ENCODE data around the gene DAB1. TPM values are rescaled to one million over a fixed set of nuclear protein-coding genes. Genes with fewer than 3 reads are reported as not detected.

Gene DAB1
- total and polyA plus RNA-seq, 10 of the 15 experiments (the other 5 are each of a cell fraction or from before 2014, with no cell fraction given), result 0.02 to 0.10 (median 0.03) TPM; not detected in 5

GRCh38 chr1:57007472-57007871 is 416.4 kb downstream of the DAB1 start:
- DNase-seq (ENCODE audit: low read depth, low spot score) (no peak), ATAC-seq (no peak), FAIRE-seq (no peak)
- H3K27ac ChIP-seq (ENCODE audit: control insufficient read depth, insufficient read depth), result no peak overlapping the region
- in situ Hi-C loops (cut with MboI) (no loop called here), intact Hi-C loops (cut with micrococcal nuclease; ENCODE audit: unreplicated experiment) (no loop called here)
- H4K20me1 ChIP-seq (ENCODE audit: control insufficient read depth, insufficient read depth), result no peaks in the 10 kb centered on the region
- no peak overlapping the region for H3K4me3 ChIP-seq
- no peak overlapping the region for H3K9ac ChIP-seq (ENCODE audit: control insufficient read depth, insufficient read depth, low read length)
- H3K27me3 ChIP-seq (replicated peaks in 1 of 2; ENCODE audit: control insufficient read depth in 2 of 2, insufficient read depth in 2 of 2, low read length in 1 of 2), result no peaks in the 10 kb centered on the region; a peak in 2 of 4 replicates
- BruUV-seq (replicated peaks), result no TSS peak
- no peak overlapping the region for H3K4me2 ChIP-seq (ENCODE audit: control insufficient read depth, insufficient read depth)
- H3K9me3 ChIP-seq (replicated peaks; ENCODE audit: control insufficient read depth, insufficient read depth, low read length), result no peaks in the 10 kb centered on the region
- POLR2A ChIA-PET, result no interaction called here
- TF ChIP-seq, protein P1, sequence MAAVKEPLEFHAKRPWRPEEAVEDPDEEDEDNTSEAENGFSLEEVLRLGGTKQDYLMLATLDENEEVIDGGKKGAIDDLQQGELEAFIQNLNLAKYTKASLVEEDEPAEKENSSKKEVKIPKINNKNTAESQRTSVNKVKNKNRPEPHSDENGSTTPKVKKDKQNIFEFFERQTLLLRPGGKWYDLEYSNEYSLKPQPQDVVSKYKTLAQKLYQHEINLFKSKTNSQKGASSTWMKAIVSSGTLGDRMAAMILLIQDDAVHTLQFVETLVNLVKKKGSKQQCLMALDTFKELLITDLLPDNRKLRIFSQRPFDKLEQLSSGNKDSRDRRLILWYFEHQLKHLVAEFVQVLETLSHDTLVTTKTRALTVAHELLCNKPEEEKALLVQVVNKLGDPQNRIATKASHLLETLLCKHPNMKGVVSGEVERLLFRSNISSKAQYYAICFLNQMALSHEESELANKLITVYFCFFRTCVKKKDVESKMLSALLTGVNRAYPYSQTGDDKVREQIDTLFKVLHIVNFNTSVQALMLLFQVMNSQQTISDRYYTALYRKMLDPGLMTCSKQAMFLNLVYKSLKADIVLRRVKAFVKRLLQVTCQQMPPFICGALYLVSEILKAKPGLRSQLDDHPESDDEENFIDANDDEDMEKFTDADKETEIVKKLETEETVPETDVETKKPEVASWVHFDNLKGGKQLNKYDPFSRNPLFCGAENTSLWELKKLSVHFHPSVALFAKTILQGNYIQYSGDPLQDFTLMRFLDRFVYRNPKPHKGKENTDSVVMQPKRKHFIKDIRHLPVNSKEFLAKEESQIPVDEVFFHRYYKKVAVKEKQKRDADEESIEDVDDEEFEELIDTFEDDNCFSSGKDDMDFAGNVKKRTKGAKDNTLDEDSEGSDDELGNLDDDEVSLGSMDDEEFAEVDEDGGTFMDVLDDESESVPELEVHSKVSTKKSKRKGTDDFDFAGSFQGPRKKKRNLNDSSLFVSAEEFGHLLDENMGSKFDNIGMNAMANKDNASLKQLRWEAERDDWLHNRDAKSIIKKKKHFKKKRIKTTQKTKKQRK (IDR thresholded peaks at IDR 0.05; ENCODE audit: low read depth, low read length), result no peak
- TF ChIP-seq RUNX3 (IDR thresholded peaks at IDR 0.05; ENCODE audit: low read length), result no peak
- no peak for TF ChIP-seq MYB (IDR thresholded peaks at IDR 0.05; ENCODE audit: borderline replicate concordance, low read depth, low read length)
- no peak for TF ChIP-seq PML (IDR thresholded peaks at IDR 0.05; ENCODE audit: low read length)
- no peak for TF ChIP-seq CREM (IDR thresholded peaks at IDR 0.05; ENCODE audit: low read depth)
- no peak for TF ChIP-seq CHD1 (IDR thresholded peaks at IDR 0.05; ENCODE audit: low read depth, low read length)
- no peak for TF ChIP-seq DPF2 (IDR thresholded peaks at IDR 0.05)
- TF ChIP-seq BMI1 (IDR thresholded peaks at IDR 0.05; ENCODE audit: borderline replicate concordance), result no peak
- no peak for TF ChIP-seq E2F8 (IDR thresholded peaks at IDR 0.05; ENCODE audit: low read depth, partially characterized antibody)
- TF ChIP-seq FOXK2 (IDR thresholded peaks at IDR 0.05), result no peak
- no peak for TF ChIP-seq SREBF2 (IDR thresholded peaks at IDR 0.05; ENCODE audit: low read length)
- TF ChIP-seq EP300 (IDR thresholded peaks at IDR 0.05; ENCODE audit: borderline replicate concordance in 1 of 2, control insufficient read depth in 1 of 2, low read depth in 2 of 2, low read length in 2 of 2), result no peak
- no peak for TF ChIP-seq SMC3 (IDR thresholded peaks at IDR 0.05; ENCODE audit: borderline replicate concordance, low read length)
- no peak for TF ChIP-seq BHLHE40 (IDR thresholded peaks at IDR 0.05; ENCODE audit: borderline replicate concordance in 1 of 2, low read depth in 2 of 2, low read length in 1 of 2)
- no peak overlapping the region for H2AFZ ChIP-seq (ENCODE audit: control insufficient read depth, low read depth, low read length)
- H3K79me2 ChIP-seq (ENCODE audit: control insufficient read depth, insufficient read depth, low read length), result no peaks in the 10 kb centered on the region
- no peaks in the 10 kb centered on the region for H3K4me1 ChIP-seq (ENCODE audit: control insufficient read depth, insufficient read depth, low read length)
- WGBS (ENCODE audit: insufficient coverage, insufficient replicate concordance, low lambda C conversion rate, missing lambda C conversion rate), result 0% methylated on average over 2 of the region's 2 CpGs
- no peaks in the 10 kb centered on the region for H3K36me3 ChIP-seq (ENCODE audit: control insufficient read depth in 2 of 2, insufficient read depth in 2 of 2, low read length in 1 of 2)
- SMC1A ChIA-PET (ENCODE audit: uncharacterized antibody, unreplicated experiment), result no interaction called here
- CTCF ChIA-PET, result no interaction called here
- RAD21 ChIA-PET (ENCODE audit: unreplicated experiment), result no interaction called here
